ENCODE data around the gene HSPA12B. TPM values are rescaled to one million over a fixed set of nuclear protein-coding genes. Genes with fewer than 3 reads are reported as not detected.
A peak's percentile ranks its signal among the peaks of the same experiment; 100 is the strongest.

The HSPA12B gene
- total RNA-seq, 4 donors from 2014 or later, result 12.7 to 30.9 (median 18.7) TPM

- Histone ChIP-seq H3K27ac (peak overlapping the region; percentile 73 to 91 (median 84)), H3K36me3 (no peaks in the 10 kb centered on the region), H3K4me3 (peak overlapping the region; percentile 67 to 83 (median 70)), H3K9me3 (no peaks in the 10 kb centered on the region), H3K27me3 (no peaks in the 10 kb centered on the region), H3K4me1 (peaks cover 0 to 51% (median 23%) of the 10 kb centered on the region in 4 donors)
- TF ChIP-seq EP300 (IDR thresholded peaks at IDR 0.05), result no peak
- no peak for TF ChIP-seq CTCF (IDR thresholded peaks at IDR 0.05)
- TF ChIP-seq POLR2A (IDR thresholded peaks at IDR 0.05), result no peak
- WGBS, 2 donors, result 17 to 21% methylated on average over 9 of the region's 9 CpGs
- DNase-seq (ENCODE audit: low spot score in 2 of 2), result no peak
Measured at GRCh38 chr20:3766422-3767109, 34.1 kb downstream of the HSPA12B start.

- peaks cover 0 to 51% (median 23%) of the 10 kb centered on the region in 4 donors for H3K4me1 ChIP-seq
- TF ChIP-seq EP300 (IDR thresholded peaks at IDR 0.05) (no peak), CTCF (IDR thresholded peaks at IDR 0.05) (no peak), POLR2A (IDR thresholded peaks at IDR 0.05) (no peak)
- WGBS, 2 donors, result 1 to 2% methylated on average over 18 to 20 of the region's 21 CpGs
- peak overlapping the region; percentile 73 to 91 (median 84) for H3K27ac ChIP-seq
- DNase-seq (ENCODE audit: low spot score in 2 of 2), result no peak
- no peaks in the 10 kb centered on the region for H3K36me3 ChIP-seq
- peak overlapping the region; percentile 67 to 83 (median 70) for H3K4me3 ChIP-seq
- H3K9me3 ChIP-seq, result no peaks in the 10 kb centered on the region
- no peaks in the 10 kb centered on the region for H3K27me3 ChIP-seq
Measured at GRCh38 chr20:3767110-3767426, 34.6 kb downstream of the HSPA12B start.

- peak within 1 kb of the TSS; percentile 67 to 83 (median 70) for H3K4me3 ChIP-seq
- H3K9me3 ChIP-seq, result no peaks in the 10 kb centered on the region
- no peaks in the 10 kb centered on the region for H3K36me3 ChIP-seq
- peaks cover 0 to 51% (median 23%) of the 10 kb centered on the region in 4 donors for H3K4me1 ChIP-seq
- 0% methylated on average over 48 to 76 of the region's 80 CpGs for WGBS, 2 donors
- no peaks in the 10 kb centered on the region for H3K27me3 ChIP-seq
- TF ChIP-seq POLR2A (IDR thresholded peaks at IDR 0.05) (peak; percentile 51 to 87), CTCF (IDR thresholded peaks at IDR 0.05) (peak in 2 of 5 experiments; percentile 14 to 21), EP300 (IDR thresholded peaks at IDR 0.05) (peak; percentile 93 to 95)
- DNase-seq (ENCODE audit: low spot score in 2 of 2), result peak; percentile 96 to 97
- peak within 1 kb of the TSS; percentile 79 to 96 (median 90) for H3K27ac ChIP-seq
Measured at GRCh38 chr20:3767427-3768341, 35.2 kb downstream of the HSPA12B start, which contains the start of gene ADISSP. Gene ADISSP, minus strand, starts transcription at chr20:3767753. Its CDS starts 7,653 bp downstream, at chr20:3760100.

GRCh38 chr20:3768342-3769130 lies 36.1 kb downstream of the HSPA12B start:
- DNase-seq (ENCODE audit: low spot score in 2 of 2), result peak; percentile 60 to 61
- H3K4me1 ChIP-seq, result peaks cover 0 to 51% (median 23%) of the 10 kb centered on the region in 4 donors
- no peaks in the 10 kb centered on the region for H3K9me3 ChIP-seq
- 1 to 2% methylated on average over 28 to 41 of the region's 51 CpGs for WGBS, 2 donors
- peak overlapping the region; percentile 79 to 96 (median 90) for H3K27ac ChIP-seq
- no peaks in the 10 kb centered on the region for H3K36me3 ChIP-seq
- H3K4me3 ChIP-seq, result peak overlapping the region; percentile 66 to 70 (median 68)
- no peaks in the 10 kb centered on the region for H3K27me3 ChIP-seq
- peak; percentile 43 to 76 (median 63) for TF ChIP-seq CTCF (IDR thresholded peaks at IDR 0.05)
- no peak for TF ChIP-seq EP300 (IDR thresholded peaks at IDR 0.05)
